Hepatocyte (in vitro differentiated cells): ENCODE data around the gene KNDC1.

Source experiments
- CTCF ChIP-seq: fragments of 200-600 bp; sonication (generic); IDR thresholded peaks from 2 replicates; pipeline ENCODE4 v1.5.1; 2016; ENCODE audit warnings: antibody characterized with exemption, mild to moderate bottlenecking; ENCODE audit not compliant: poor library complexity
- EZH2 ChIP-seq: fragments of 200-600 bp; sonication (generic); IDR thresholded peaks from 2 replicates; pipeline ENCODE4 v1.6.1; 2016; ENCODE audit warnings: antibody characterized with exemption, mild to moderate bottlenecking, borderline replicate concordance

- TF ChIP-seq CTCF, result no peak
- TF ChIP-seq EZH2, result no peak
Observed at GRCh38 chr10:133131053-133131452, 29.0 kb upstream of the KNDC1 start.
